GM23248 (cell line): ENCODE results near the gene AP4S1. TPM values are rescaled to one million over a fixed set of nuclear protein-coding genes. Genes with fewer than 3 reads are reported as not detected.

Experiments
- DNase-seq: peaks from one replicate; pipeline ENCODE4 v3.0.0-alpha.2; 2015
- H2AFZ ChIP-seq: fragments of 200-600 bp; sonication (generic); 2 replicates; pipeline ENCODE4 v1.6.1; 2016; ENCODE audit warnings: antibody characterized with exemption
- H3F3A ChIP-seq: fragments of 200-600 bp; sonication (generic); 2 replicates; pipeline ENCODE4 v1.6.1; 2016; ENCODE audit warnings: mild to moderate bottlenecking, antibody characterized with exemption, mixed run types; ENCODE audit not compliant: insufficient read depth
- H3K27ac ChIP-seq: fragments of 200-600 bp; sonication (generic); 2 replicates; pipeline ENCODE4 v1.5.1; 2016; ENCODE audit warnings: mild to moderate bottlenecking
- H3K27me3 ChIP-seq: fragments of 200-600 bp; sonication (generic); replicated peaks from 2 replicates; pipeline ENCODE4 v1.6.1; 2016; ENCODE audit warnings: mild to moderate bottlenecking; ENCODE audit not compliant: insufficient read depth
- H3K36me3 ChIP-seq: fragments of 200-600 bp; sonication (generic); 2 replicates; pipeline ENCODE4 v1.6.1; 2016; ENCODE audit warnings: low read depth, mild to moderate bottlenecking
- H3K4me1 ChIP-seq: fragments of 200-600 bp; sonication (generic); 2 replicates; pipeline ENCODE4 v1.6.1; 2016; ENCODE audit warnings: mild to moderate bottlenecking; ENCODE audit not compliant: insufficient read depth
- H3K4me2 ChIP-seq: fragments of 200-600 bp; sonication (generic); one replicate; pipeline ENCODE4 v1.6.1; 2016; ENCODE audit warnings: mild to moderate bottlenecking; ENCODE audit not compliant: unreplicated experiment
- H3K4me3 ChIP-seq: fragments of 200-600 bp; sonication (generic); 2 replicates; pipeline ENCODE4 v1.5.1; 2016; ENCODE audit warnings: mild to moderate bottlenecking
- H3K79me2 ChIP-seq: fragments of 200-600 bp; sonication (generic); 2 replicates; pipeline ENCODE4 v1.6.1; 2016; ENCODE audit warnings: mild to moderate bottlenecking; ENCODE audit not compliant: insufficient read depth
- H3K9ac ChIP-seq: fragments of 200-600 bp; sonication (generic); 2 replicates; pipeline ENCODE4 v1.6.1; 2016; ENCODE audit warnings: mild to moderate bottlenecking
- H3K9me2 ChIP-seq: fragments of 200-600 bp; sonication (generic); 2 replicates; pipeline ENCODE4 v1.6.1; 2016; ENCODE audit warnings: mixed run types, mild to moderate bottlenecking, moderate library complexity; ENCODE audit not compliant: insufficient read depth
- H3K9me3 ChIP-seq: fragments of 200-600 bp; sonication (generic); one replicate; pipeline ENCODE4 v1.6.1; 2017; ENCODE audit warnings: low read depth
- H4K20me1 ChIP-seq: fragments of 200-600 bp; sonication (generic); 2 replicates; pipeline ENCODE4 v1.6.0; 2016; ENCODE audit not compliant: insufficient read depth
- EZH2 ChIP-seq: fragments of 200-600 bp; sonication (generic); IDR thresholded peaks from 2 replicates; pipeline ENCODE4 v1.6.1; 2018; ENCODE audit warnings: antibody characterized with exemption, mild to moderate bottlenecking; ENCODE audit not compliant: insufficient read depth, poor library complexity, severe bottlenecking
- EZH2phosphoT487 ChIP-seq: fragments of 200-600 bp; sonication (generic); IDR thresholded peaks from 2 replicates; pipeline ENCODE4 v1.6.1; 2018; ENCODE audit warnings: antibody characterized with exemption, moderate library complexity, mild to moderate bottlenecking, low read depth; ENCODE audit not compliant: insufficient read depth
- WGBS, 2 experiments: methylation state at CpG; one replicate each; pipeline ENCODE4 v1.1.6; 2015 to 2017; ENCODE audit warnings: low lambda C conversion rate in 2 of 2, low coverage in 1 of 2; ENCODE audit errors: missing lambda C conversion rate in 2 of 2; 5-methylcytosine and 5-hydroxymethylcytosine counted together
- in situ Hi-C: fragments of 300-500 bp; cut with MboI; formaldehyde crosslinking; loops from 2 replicates; pipeline ENCODE4 v1.15.0; 2020
- polyA plus RNA-seq: library from polyadenylated mRNA; unstranded; fragments of >200 nt; fragmentation: Nextera tagmentation; extraction: Ambion mirVana; gene quantifications from 2 replicates; pipeline ENCODE4 v1.2.1, GENCODE V29; 2016
- total RNA-seq: library from RNA; depleted of rRNA; stranded (reverse); fragments of >200 nt; shearing (Covaris generic); gene quantifications from 2 replicates; pipeline ENCODE4 v1.2.3, GENCODE V29; 2014

AP4S1 gene
- total and polyA plus RNA-seq, 2 experiments from 2014 or later, result 6.3 to 9.9 TPM

- Histone ChIP-seq H3K9me3 (no peaks in the 10 kb centered on the region), H3K4me1 (no peaks in the 10 kb centered on the region), H3K4me2 (no peak overlapping the region), H3K9me2 (no peaks in the 10 kb centered on the region), H3K36me3 (peaks cover 77% of the 10 kb centered on the region), H3K79me2 (0 out of 2 replicates have a peak, but pooled peaks cover 6% of the 10 kb centered on the region), H3K4me3 (no peak overlapping the region), H3K9ac (no peak overlapping the region), H4K20me1 (no peaks in the 10 kb centered on the region), H3F3A (no peaks in the 10 kb centered on the region), H3K27me3 (no peaks in the 10 kb centered on the region), H2AFZ (no peak overlapping the region), H3K27ac (no peak overlapping the region)
- TF ChIP-seq EZH2, result no peak
- no peak for TF ChIP-seq EZH2phosphoT487
- no peak for DNase-seq
- WGBS, 2 experiments, result 90 to 97% methylated on average over 6 of the region's 6 CpGs
- in situ Hi-C loops, result no loop called here
Observed at GRCh38 chr14:31125231-31125630, 99.8 kb downstream of the AP4S1 start.

GRCh38 chr14:31126680-31127079 is 101.2 kb downstream of the AP4S1 start:
- TF ChIP-seq EZH2phosphoT487, result no peak
- no peak for TF ChIP-seq EZH2
- Histone ChIP-seq H3K9me2 (no peaks in the 10 kb centered on the region), H3F3A (no peaks in the 10 kb centered on the region), H3K9ac (no peak overlapping the region), H3K27ac (no peak overlapping the region), H3K4me2 (no peak overlapping the region), H3K9me3 (no peaks in the 10 kb centered on the region), H4K20me1 (no peaks in the 10 kb centered on the region), H3K4me1 (no peaks in the 10 kb centered on the region), H3K36me3 (peaks cover 65% of the 10 kb centered on the region), H3K4me3 (no peak overlapping the region), H3K27me3 (no peaks in the 10 kb centered on the region), H2AFZ (no peak overlapping the region), H3K79me2 (peaks cover 15% of the 10 kb centered on the region; the same call in 1 of the 2 replicates)
- DNase-seq, result no peak
- WGBS, 2 experiments, result 97 to 100% methylated on average over 7 of the region's 7 CpGs
- in situ Hi-C loops, result no loop called here

- no peaks in the 10 kb centered on the region for H3K4me1 ChIP-seq
- peaks cover 17% of the 10 kb centered on the region; the same call in 1 of the 2 replicates for H3K79me2 ChIP-seq
- in situ Hi-C loops, result no loop called here
- no peaks in the 10 kb centered on the region for H3K9me3 ChIP-seq
- no peak for DNase-seq
- no peak overlapping the region for H3K9ac ChIP-seq
- H3F3A ChIP-seq, result no peaks in the 10 kb centered on the region
- no peak overlapping the region for H2AFZ ChIP-seq
- H3K9me2 ChIP-seq, result no peaks in the 10 kb centered on the region
- no peak overlapping the region for H3K4me2 ChIP-seq
- H4K20me1 ChIP-seq, result no peaks in the 10 kb centered on the region
- H3K4me3 ChIP-seq, result no peak overlapping the region
- TF ChIP-seq EZH2phosphoT487 (no peak), EZH2 (no peak)
- no peak overlapping the region for H3K27ac ChIP-seq
- peaks cover 66% of the 10 kb centered on the region for H3K36me3 ChIP-seq
- no peaks in the 10 kb centered on the region for H3K27me3 ChIP-seq
Observed at GRCh38 chr14:31127690-31128089, 102.2 kb downstream of the AP4S1 start.

GRCh38 chr14:31128601-31129526 is 103.4 kb downstream of the AP4S1 start:
- no peak overlapping the region for H3K4me2 ChIP-seq
- 90 to 93% methylated on average over 18 of the region's 18 CpGs for WGBS, 2 experiments
- no peaks in the 10 kb centered on the region for H4K20me1 ChIP-seq
- in situ Hi-C loops, result no loop called here
- H3F3A ChIP-seq, result no peaks in the 10 kb centered on the region
- no peaks in the 10 kb centered on the region for H3K4me1 ChIP-seq
- no peak overlapping the region for H2AFZ ChIP-seq
- peaks cover 17% of the 10 kb centered on the region; the same call in 1 of the 2 replicates for H3K79me2 ChIP-seq
- H3K9me2 ChIP-seq, result no peaks in the 10 kb centered on the region
- no peak overlapping the region for H3K27ac ChIP-seq
- TF ChIP-seq EZH2phosphoT487 (no peak), EZH2 (no peak)
- H3K9ac ChIP-seq, result no peak overlapping the region
- no peaks in the 10 kb centered on the region for H3K27me3 ChIP-seq
- peaks cover 66% of the 10 kb centered on the region for H3K36me3 ChIP-seq
- no peak for DNase-seq
- H3K4me3 ChIP-seq, result no peak overlapping the region
- no peaks in the 10 kb centered on the region for H3K9me3 ChIP-seq
